GM21825 (cell line): ENCODE results near the gene UPK1A.
"Not testable (repeated sequence)": the region's sequence is repeated elsewhere in the genome, so short reads cannot be mapped to it uniquely, and the experiment has no call there.

Experiments used
- ATAC-seq: cut with Tn5 transposase; IDR thresholded peaks from one replicate; pipeline ENCODE4 v1.9.1; 2021; ENCODE audit warnings: mild to moderate bottlenecking, moderate library complexity; ENCODE audit not compliant: unreplicated experiment

The UPK1A gene

GRCh38 chr19:35689836-35690235 is 23.5 kb downstream of the UPK1A start:
- ATAC-seq = no peak

GRCh38 chr19:35691106-35691505 is 24.8 kb downstream of the UPK1A start:
- ATAC-seq = not testable (repeated sequence)

- ATAC-seq = no peak
Observed at GRCh38 chr19:35692010-35692409, 25.7 kb downstream of the UPK1A start.

- no peak for ATAC-seq
Observed at GRCh38 chr19:35693422-35693821, 27.1 kb downstream of the UPK1A start.

GRCh38 chr19:35693835-35694599 is 27.7 kb downstream of the UPK1A start:
- peak; percentile 75 for ATAC-seq

- ATAC-seq = no peak
Observed at GRCh38 chr19:35695895-35696422, 29.6 kb downstream of the UPK1A start.

- ATAC-seq = no peak
Observed at GRCh38 chr19:35696835-35697234, 30.5 kb downstream of the UPK1A start.

- peak; percentile 88 for ATAC-seq
Observed at GRCh38 chr19:35702223-35703012, 36.1 kb downstream of the UPK1A start.

- no peak for ATAC-seq
Observed at GRCh38 chr19:35703343-35703742, 37.0 kb downstream of the UPK1A start.

GRCh38 chr19:35704218-35704617 is 37.9 kb downstream of the UPK1A start, which contains the start of gene ZBTB32:
ZBTB32 (plus strand) TSS chr19:35704558; CDS start chr19:35714627, 10,069 bp downstream.
- ATAC-seq = no peak

- ATAC-seq = no peak
Observed at GRCh38 chr19:35708391-35708790, 42.1 kb downstream of the UPK1A start.

- ATAC-seq = no peak
Observed at GRCh38 chr19:35710784-35711723, 44.7 kb downstream of the UPK1A start.

- ATAC-seq = no peak
Observed at GRCh38 chr19:35712567-35713505, 46.5 kb downstream of the UPK1A start.

- ATAC-seq = no peak
Observed at GRCh38 chr19:35713506-35713850, 47.2 kb downstream of the UPK1A start.

GRCh38 chr19:35713904-35714495 is 47.7 kb downstream of the UPK1A start:
- ATAC-seq = no peak

GRCh38 chr19:35714601-35715354 is 48.5 kb downstream of the UPK1A start:
- ATAC-seq = no peak

GRCh38 chr19:35715355-35715809 is 49.1 kb downstream of the UPK1A start:
- ATAC-seq = no peak

GRCh38 chr19:35715981-35716800 is 49.9 kb downstream of the UPK1A start:
- no peak for ATAC-seq
